HG03175 (cell line): ENCODE measurements around the gene OR5H14.
"Not testable (repeated sequence)": the region's sequence is repeated elsewhere in the genome, so short reads cannot be mapped to it uniquely, and the experiment has no call there.

ENCODE experiments used
- ATAC-seq: cut with Tn5 transposase; IDR thresholded peaks from one replicate; pipeline ENCODE4 v1.9.1; 2021; ENCODE audit warnings: mild to moderate bottlenecking, moderate library complexity; ENCODE audit not compliant: unreplicated experiment

Gene OR5H14

DNA sequence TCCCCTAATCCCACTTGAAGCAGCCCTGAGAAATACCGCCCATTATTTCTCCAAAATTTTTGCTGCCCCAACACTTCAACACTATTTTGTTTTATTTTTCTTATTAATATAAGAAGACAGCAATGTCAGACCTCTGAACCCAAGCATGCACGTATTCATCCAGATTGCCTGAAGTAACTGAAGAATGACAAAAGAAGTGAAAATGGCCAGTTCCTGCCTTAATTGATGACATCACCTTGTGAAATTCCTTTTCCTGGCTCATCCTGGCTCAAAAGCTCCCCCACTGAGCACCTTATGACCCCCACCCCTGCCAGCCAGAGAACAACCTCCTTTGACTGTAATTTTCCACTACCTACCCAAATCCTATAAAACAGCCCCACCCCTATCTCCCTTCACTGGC, 49.0 kb downstream of the OR5H14 start:
- not testable (repeated sequence) for ATAC-seq

DNA sequence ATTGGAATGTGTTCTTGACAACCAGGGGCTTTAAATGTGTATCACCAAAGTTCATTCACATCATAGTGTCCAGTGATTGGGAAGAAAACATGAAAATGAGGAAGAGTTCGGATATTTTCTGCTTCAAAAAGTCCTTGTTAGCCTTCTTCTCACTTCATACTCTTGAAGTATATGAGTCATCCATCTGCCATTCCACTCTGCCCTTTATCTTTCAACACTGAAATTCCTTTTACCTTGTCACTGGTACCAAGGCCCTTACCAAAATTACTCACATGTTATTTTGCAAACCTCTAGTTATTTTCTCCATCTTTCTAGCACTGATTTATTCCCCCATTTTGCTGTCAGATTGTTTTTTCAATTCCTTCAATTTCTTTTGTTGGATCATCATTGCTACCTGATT, 51.7 kb downstream of the OR5H14 start:
- ATAC-seq = no peak
